Breast epithelium (tissue), 4 donors: Measurements from ENCODE around the gene RAC3. TPM values are rescaled to one million over a fixed set of nuclear protein-coding genes. Genes with fewer than 3 reads are reported as not detected.

Source experiments
- DNase-seq, 2 donors: peaks; one replicate each; pipeline ENCODE4 v3.0.0-alpha.2; 2019; ENCODE audit warnings: low spot score in 2 of 2
- H3K27ac ChIP-seq, 2 donors: fragments of 200-600 bp; sonication (generic) in 1 of 2; one replicate each; pipeline ENCODE4 v1.5.1; 2016 to 2019; ENCODE audit warnings: mild to moderate bottlenecking in 1 of 2
- H3K27me3 ChIP-seq, 2 donors: fragments of 200-600 bp; sonication (generic) in 1 of 2; one replicate each; pipeline versions ENCODE4 v1.5.1 to v1.6.0; 2017 to 2019; ENCODE audit warnings: control low read depth in 1 of 2, mild to moderate bottlenecking in 1 of 2
- H3K36me3 ChIP-seq: fragments of 200-600 bp; one replicate; pipeline ENCODE4 v1.5.1; 2019
- H3K4me1 ChIP-seq, 2 donors: fragments of 200-600 bp; sonication (generic); one replicate each; pipeline ENCODE4 v1.5.1; 2016 to 2019; ENCODE audit warnings: control low read depth in 1 of 2
- H3K4me3 ChIP-seq, 3 donors: fragments of 200-600 bp; sonication (generic); 1 replicate in 2 of 3; 2 replicates in 1 of 3; pipeline ENCODE4 v1.5.1; 2016 to 2019; ENCODE audit warnings: mild to moderate bottlenecking in 3 of 3, moderate library complexity in 2 of 3
- H3K9me3 ChIP-seq, 2 donors: fragments of 200-600 bp; sonication (generic) in 1 of 2; one replicate each; pipeline ENCODE4 v1.5.1; 2016 to 2019; ENCODE audit warnings: control low read depth in 1 of 2
- CTCF ChIP-seq, 3 donors: fragments of 450-650 bp; IDR thresholded peaks; one replicate each; pipeline ENCODE4 v1.5.1; 2016 to 2017; ENCODE audit warnings: antibody characterized with exemption in 3 of 3, mild to moderate bottlenecking in 3 of 3, moderate library complexity in 3 of 3
- POLR2A ChIP-seq: fragments of 450-650 bp; IDR thresholded peaks from one replicate; pipeline ENCODE4 v1.6.1; 2016; ENCODE audit warnings: antibody characterized with exemption, mild to moderate bottlenecking, moderate library complexity
- POLR2AphosphoS5 ChIP-seq, 3 donors: sonication (generic); formaldehyde crosslinking; IDR thresholded peaks; one replicate each; pipeline ENCODE4 v1.6.1; 2017; ENCODE audit warnings: antibody characterized with exemption in 3 of 3
- intact Hi-C: fragments of 100-400 bp; cut with DNase I; formaldehyde crosslinking; loops from one replicate; pipeline ENCODE4 v1.15.1; 2023; ENCODE audit warnings: low total_unique reads
- total RNA-seq, 3 donors: library from RNA; depleted of rRNA; stranded (reverse); fragments of >200 nt; gene quantifications; one replicate each; pipeline ENCODE4 v1.1.0, GENCODE V29; 2016

RAC3 gene
- total RNA-seq, 3 donors from 2014 or later, result 7.6 to 23.0 (median 16.1) TPM

GRCh38 chr17:82051776-82052637 is 20.5 kb downstream of the RAC3 start, which contains the start of the genes GPS1 and RFNG:
Gene GPS1, plus strand, starts transcription at chr17:82051898. Its CDS starts 34 bp downstream, at chr17:82051932.
Gene RFNG, minus strand, starts transcription at chr17:82051811. Its CDS starts 45 bp downstream, at chr17:82051766.
- Histone ChIP-seq H3K4me1 (peaks cover 6 to 23% of the 10 kb centered on the region in 2 donors), H3K36me3 (no peaks in the 10 kb centered on the region), H3K9me3 (no peaks in the 10 kb centered on the region), H3K4me3 (peak within 1 kb of the TSS; percentile 79 to 98 (median 79)), H3K27me3 (no peaks in the 10 kb centered on the region), H3K27ac (peak within 1 kb of the TSS; percentile 55 to 84)
- intact Hi-C loops, result no loop called here
- DNase-seq, result peak; percentile 65 to 76
- TF ChIP-seq POLR2AphosphoS5 (IDR thresholded peaks at IDR 0.05) (peak in 1 of 3 donors; percentile 20), CTCF (IDR thresholded peaks at IDR 0.05) (no peak), POLR2A (no peak)

- Histone ChIP-seq H3K4me1 (peaks cover 6 to 23% of the 10 kb centered on the region in 2 donors), H3K9me3 (no peaks in the 10 kb centered on the region), H3K36me3 (no peaks in the 10 kb centered on the region), H3K27ac (no peak overlapping the region), H3K4me3 (peak overlapping the region; percentile 79 to 98 (median 79)), H3K27me3 (no peaks in the 10 kb centered on the region)
- intact Hi-C loops, result no loop called here
- TF ChIP-seq CTCF (IDR thresholded peaks at IDR 0.05), result no peak
- TF ChIP-seq POLR2A, result no peak
- TF ChIP-seq POLR2AphosphoS5 (IDR thresholded peaks at IDR 0.05), result no peak
- DNase-seq, result no peak
Measured at GRCh38 chr17:82052638-82053059, 21.2 kb downstream of the RAC3 start.

GRCh38 chr17:82053130-82053529 is 21.7 kb downstream of the RAC3 start:
- TF ChIP-seq POLR2AphosphoS5 (IDR thresholded peaks at IDR 0.05) (no peak), POLR2A (no peak), CTCF (IDR thresholded peaks at IDR 0.05) (no peak)
- Histone ChIP-seq H3K36me3 (no peaks in the 10 kb centered on the region), H3K4me1 (peaks cover 6 to 23% of the 10 kb centered on the region in 2 donors), H3K27ac (no peak overlapping the region), H3K4me3 (peak overlapping the region; percentile 79 to 98 (median 79)), H3K27me3 (no peaks in the 10 kb centered on the region), H3K9me3 (no peaks in the 10 kb centered on the region)
- intact Hi-C loops, result no loop called here
- DNase-seq, result no peak

- no peaks in the 10 kb centered on the region for H3K27me3 ChIP-seq
- no peak for DNase-seq
- no peaks in the 10 kb centered on the region for H3K36me3 ChIP-seq
- intact Hi-C loops, result no loop called here
- no peak overlapping the region for H3K4me3 ChIP-seq
- H3K9me3 ChIP-seq, result no peaks in the 10 kb centered on the region
- H3K27ac ChIP-seq, result no peak overlapping the region
- H3K4me1 ChIP-seq, result peaks cover 6 to 23% of the 10 kb centered on the region in 2 donors
- TF ChIP-seq POLR2A (no peak), CTCF (IDR thresholded peaks at IDR 0.05) (no peak), POLR2AphosphoS5 (IDR thresholded peaks at IDR 0.05) (no peak)
Measured at GRCh38 chr17:82053556-82054263, 22.2 kb downstream of the RAC3 start.
